IMR-90 (cell line): ENCODE measurements around the gene TP73. TPM values are rescaled to one million over a fixed set of nuclear protein-coding genes. Genes with fewer than 3 reads are reported as not detected.
A peak's percentile ranks its signal among the peaks of the same experiment; 100 is the strongest.

ENCODE experiments used
- ATAC-seq: fragments of 200-7000 bp; cut with Tn5 transposase; 2 replicates; pipeline ENCODE4 v1.9.1; 2020; ENCODE audit warnings: low read depth, mild to moderate bottlenecking, moderate library complexity
- BruUV-seq: library from RNA; stranded (reverse); fragments of 400-500 nt; replicated peaks from 2 replicates; lab custom pipeline; 2021; lab: Mats Ljungman, UMichigan
- CTCF ChIA-PET: fragments of 300-600 bp; formaldehyde crosslinking; extraction: SDS; loops from one replicate; lab custom pipeline; 2021; ENCODE audit warnings: antibody characterized with exemption; lab: Yijun Ruan, JAX
- POLR2A ChIA-PET: fragments of 300-600 bp; sonication (Branson Sonifier 250); formaldehyde crosslinking; loops from one replicate; lab custom pipeline; 2022; ENCODE audit warnings: antibody characterized with exemption; ENCODE audit not compliant: unreplicated experiment; lab: Charles Lee
- DNase-seq: peaks from one replicate; pipeline ENCODE4 v3.0.0; 2013
- H2AFZ ChIP-seq: replicated peaks from 2 replicates; pipeline ENCODE3; 2013; ENCODE audit warnings: low read length, mild to moderate bottlenecking; ENCODE audit not compliant: poor library complexity
- H2AK5ac ChIP-seq: 2 replicates; pipeline ENCODE4 v1.6.1; 2013; ENCODE audit warnings: low read depth, low read length, inconsistent platforms
- H2AK9ac ChIP-seq: replicated peaks from 2 replicates; pipeline ENCODE3; 2013; ENCODE audit warnings: mild to moderate bottlenecking, low read depth, low read length, moderate library complexity; ENCODE audit not compliant: poor library complexity
- H2BK120ac ChIP-seq: 2 replicates; pipeline ENCODE4 v1.6.1; 2013; ENCODE audit warnings: low read depth, low read length, inconsistent platforms
- H2BK15ac ChIP-seq: 3 replicates; pipeline ENCODE4 v1.6.1; 2013; ENCODE audit warnings: low read depth, low read length, inconsistent platforms
- H2BK20ac ChIP-seq: 2 replicates; pipeline ENCODE4 v1.6.1; 2013; ENCODE audit warnings: low read depth, mild to moderate bottlenecking, inconsistent platforms, low read length, moderate library complexity
- H2BK5ac ChIP-seq: 2 replicates; pipeline ENCODE4 v1.6.1; 2013; ENCODE audit warnings: mild to moderate bottlenecking, low read depth, low read length, inconsistent platforms; ENCODE audit not compliant: poor library complexity, severe bottlenecking
- H3K14ac ChIP-seq: replicated peaks from 2 replicates; pipeline ENCODE4 v1.6.1; 2013; ENCODE audit warnings: low read depth, low read length, inconsistent platforms
- H3K18ac ChIP-seq: 2 replicates; pipeline ENCODE4 v1.6.1; 2013; ENCODE audit warnings: low read depth, low read length, control low read depth
- H3K23ac ChIP-seq: 2 replicates; pipeline ENCODE4 v1.6.1; 2013; ENCODE audit warnings: low read depth, low read length, inconsistent platforms
- H3K27ac ChIP-seq: 2 replicates; pipeline ENCODE4 v1.5.1; 2013; ENCODE audit warnings: mild to moderate bottlenecking, control low read depth, low read length; ENCODE audit not compliant: insufficient read depth
- H3K27me3 ChIP-seq: 2 replicates; pipeline ENCODE4 v1.6.1; 2013; ENCODE audit warnings: low read length; ENCODE audit not compliant: control insufficient read depth, insufficient read depth
- H3K36me3 ChIP-seq: 2 replicates; pipeline ENCODE4 v1.6.1; 2013; ENCODE audit warnings: low read length, mixed read lengths; ENCODE audit not compliant: control insufficient read depth, insufficient read depth
- H3K4ac ChIP-seq: 2 replicates; pipeline ENCODE4 v1.6.1; 2013; ENCODE audit warnings: low read depth, low read length, inconsistent platforms
- H3K4me1 ChIP-seq: 2 replicates; pipeline ENCODE4 v1.6.1; 2013; ENCODE audit warnings: low read length, mixed read lengths; ENCODE audit not compliant: control insufficient read depth, insufficient read depth
- H3K4me2 ChIP-seq: 2 replicates; pipeline ENCODE4 v1.6.1; 2013; ENCODE audit warnings: low read depth, mild to moderate bottlenecking, control low read depth, low read length, moderate library complexity
- H3K4me3 ChIP-seq: 2 replicates; pipeline ENCODE4 v1.5.1; 2013; ENCODE audit warnings: low read depth, mild to moderate bottlenecking, control low read depth, low read length, moderate library complexity; ENCODE audit not compliant: insufficient read depth
- H3K56ac ChIP-seq: 2 replicates; pipeline ENCODE4 v1.6.1; 2013; ENCODE audit warnings: low read length, inconsistent platforms; ENCODE audit not compliant: insufficient read depth; ENCODE audit errors: extremely low read depth
- H3K79me1 ChIP-seq, 2 experiments: 2 replicates each; pipeline ENCODE4 v1.6.1; 2013; ENCODE audit warnings: low read length in 2 of 2, inconsistent platforms in 1 of 2, low read depth in 1 of 2
- H3K9ac ChIP-seq: 2 replicates; pipeline ENCODE4 v1.6.1; 2013; ENCODE audit warnings: low read depth, low read length, control low read depth
- H3K9me1 ChIP-seq: 2 replicates; pipeline ENCODE4 v1.6.1; 2013; ENCODE audit warnings: low read length, inconsistent platforms; ENCODE audit not compliant: insufficient read depth
- H3K9me3 ChIP-seq: 2 replicates; pipeline ENCODE4 v1.6.1; 2013; ENCODE audit warnings: low read length; ENCODE audit not compliant: control insufficient read depth, insufficient read depth
- H4K20me1 ChIP-seq: 2 replicates; pipeline ENCODE4 v1.6.1; 2013; ENCODE audit warnings: low read length, inconsistent platforms; ENCODE audit not compliant: insufficient read depth
- H4K5ac ChIP-seq: 2 replicates; pipeline ENCODE4 v1.6.1; 2013; ENCODE audit warnings: mild to moderate bottlenecking, low read depth, low read length, control low read depth
- H4K8ac ChIP-seq, 2 experiments: 2 replicates each; pipeline ENCODE4 v1.6.1; 2013; ENCODE audit warnings: low read depth in 2 of 2, low read length in 2 of 2, control low read depth in 1 of 2, inconsistent platforms in 1 of 2
- H4K91ac ChIP-seq: 2 replicates; pipeline ENCODE4 v1.6.1; 2013; ENCODE audit warnings: low read depth, low read length, inconsistent platforms; ENCODE audit not compliant: insufficient read depth
- BHLHE40 ChIP-seq: fragments of 150-350 bp; IDR thresholded peaks from 2 replicates; pipeline ENCODE4 v1.6.1; 2016; ENCODE audit warnings: mild to moderate bottlenecking, low read depth, low read length
- CEBPB ChIP-seq: IDR thresholded peaks from 2 replicates; pipeline ENCODE4 v1.6.1; 2012; ENCODE audit warnings: low read depth, low read length, improper control_type of control experiment
- CHD1 ChIP-seq: IDR thresholded peaks from 2 replicates; pipeline ENCODE4 v1.6.1; 2012; ENCODE audit warnings: low read depth, low read length, improper control_type of control experiment
- CTCF ChIP-seq: conservative IDR thresholded peaks from 2 replicates; pipeline ENCODE4 v1.5.1; 2012; ENCODE audit warnings: mild to moderate bottlenecking, low read depth, low read length, improper control_type of control experiment
- FOS ChIP-seq: fragments of 150-350 bp; IDR thresholded peaks from 2 replicates; pipeline ENCODE4 v1.6.1; 2016; ENCODE audit warnings: low read depth, low read length
- MAFK ChIP-seq: IDR thresholded peaks from 2 replicates; pipeline ENCODE4 v1.6.1; 2012; ENCODE audit warnings: low read depth, low read length, improper control_type of control experiment
- MAZ ChIP-seq: IDR thresholded peaks from 2 replicates; pipeline ENCODE4 v1.6.1; 2012; ENCODE audit warnings: low read depth, mild to moderate bottlenecking, low read length, improper control_type of control experiment, moderate library complexity, borderline replicate concordance
- MXI1 ChIP-seq: IDR thresholded peaks from 2 replicates; pipeline ENCODE4 v1.6.1; 2012; ENCODE audit warnings: low read depth, mild to moderate bottlenecking, low read length, moderate library complexity, borderline replicate concordance
- NFE2L2 ChIP-seq: fragments of 150-350 bp; IDR thresholded peaks from 2 replicates; pipeline ENCODE4 v1.6.1; 2016; ENCODE audit warnings: low read depth, mild to moderate bottlenecking, low read length
- POLR2A ChIP-seq: IDR thresholded peaks from 2 replicates; pipeline ENCODE4 v1.6.1; 2012; ENCODE audit warnings: mild to moderate bottlenecking, low read depth, low read length
- RAD21 ChIP-seq: IDR thresholded peaks from 2 replicates; pipeline ENCODE4 v1.6.1; 2012; ENCODE audit warnings: low read length, improper control_type of control experiment
- RCOR1 ChIP-seq: IDR thresholded peaks from 2 replicates; pipeline ENCODE4 v1.6.1; 2012; ENCODE audit warnings: mild to moderate bottlenecking, low read length, improper control_type of control experiment; ENCODE audit not compliant: insufficient replicate concordance
- RFX5 ChIP-seq: IDR thresholded peaks from 2 replicates; pipeline ENCODE4 v1.8.0; 2012; ENCODE audit warnings: low read depth, mild to moderate bottlenecking, low read length, moderate library complexity
- SMC3 ChIP-seq: fragments of 150-350 bp; IDR thresholded peaks from 2 replicates; pipeline ENCODE4 v1.6.1; 2016; ENCODE audit warnings: low read depth, mild to moderate bottlenecking, antibody characterized with exemption, low read length, moderate library complexity
- WGBS, 2 experiments: methylation state at CpG; one replicate each; pipeline versions ENCODE4 v1.1.5 to v1.1.7; 2013; ENCODE audit warnings: missing lambda C conversion rate in 2 of 2; ENCODE audit not compliant: insufficient read length in 1 of 2; ENCODE audit errors: extremely low coverage in 2 of 2; 5-methylcytosine and 5-hydroxymethylcytosine counted together
- dilution Hi-C: fragments of 300-500 bp; cut with HindIII; formaldehyde crosslinking; loops from one replicate; pipeline ENCODE4 v1.14.3; 2018; ENCODE audit warnings: low sequenced_read_pairs; ENCODE audit not compliant: unreplicated experiment
- in situ Hi-C: fragments of 300-500 bp; cut with MboI; formaldehyde crosslinking; loops from 3 replicates; pipeline ENCODE4 v1.14.3; 2019; ENCODE audit warnings: low sequenced_read_pairs, inconsistent platforms, mixed read lengths
- intact Hi-C: fragments of 100-400 bp; cut with micrococcal nuclease; formaldehyde crosslinking; loops from 2 replicates; pipeline ENCODE4 v1.10.0; 2022
- polyA plus RNA-seq, 3 experiments: library from polyadenylated mRNA; depleted of rRNA; stranded (reverse); fragments of >200 nt; gene quantifications; 2 replicates each; pipeline ENCODE4 v1.2.3, GENCODE V29; 2012; ENCODE audit warnings: low replicate concordance in 1 of 3
- total RNA-seq: library from RNA; depleted of rRNA; stranded (reverse); fragments of >200 nt; gene quantifications from 2 replicates; pipeline ENCODE4 v1.2.3, GENCODE V29; 2012
- TF ChIP-seq, protein P1 (sequence below): fragments of 150-350 bp; IDR thresholded peaks from 2 replicates; pipeline ENCODE4 v1.6.1; 2017; ENCODE audit warnings: mild to moderate bottlenecking, antibody characterized with exemption, low read length, low read depth
- TF ChIP-seq, protein P2 (sequence below): fragments of 150-350 bp; IDR thresholded peaks from 2 replicates; pipeline ENCODE4 v1.6.1; 2016; ENCODE audit warnings: low read depth, mild to moderate bottlenecking, low read length, moderate library complexity, borderline replicate concordance

The TP73 gene
- total and polyA plus RNA-seq, 2 of the 4 experiments (the other 2 are of a cell fraction), result not detected

GRCh38 chr1:3714814-3715213 lies 62.5 kb downstream of the TP73 start:
- no peak for TF ChIP-seq RFX5
- no peak for TF ChIP-seq BHLHE40
- TF ChIP-seq NFE2L2, result no peak
- no peak for TF ChIP-seq SMC3
- TF ChIP-seq MAFK, result no peak
- no peak for TF ChIP-seq MAZ
- no peak for TF ChIP-seq MXI1
- no peak for TF ChIP-seq FOS
- no peak for TF ChIP-seq CTCF
- TF ChIP-seq RCOR1, result no peak
- no peak for TF ChIP-seq CHD1
- TF ChIP-seq POLR2A, result no peak
- TF ChIP-seq RAD21, result no peak
- TF ChIP-seq, protein P1, sequence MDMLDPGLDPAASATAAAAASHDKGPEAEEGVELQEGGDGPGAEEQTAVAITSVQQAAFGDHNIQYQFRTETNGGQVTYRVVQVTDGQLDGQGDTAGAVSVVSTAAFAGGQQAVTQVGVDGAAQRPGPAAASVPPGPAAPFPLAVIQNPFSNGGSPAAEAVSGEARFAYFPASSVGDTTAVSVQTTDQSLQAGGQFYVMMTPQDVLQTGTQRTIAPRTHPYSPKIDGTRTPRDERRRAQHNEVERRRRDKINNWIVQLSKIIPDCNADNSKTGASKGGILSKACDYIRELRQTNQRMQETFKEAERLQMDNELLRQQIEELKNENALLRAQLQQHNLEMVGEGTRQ, result no peak
- no peak for TF ChIP-seq CEBPB
- TF ChIP-seq, protein P2, sequence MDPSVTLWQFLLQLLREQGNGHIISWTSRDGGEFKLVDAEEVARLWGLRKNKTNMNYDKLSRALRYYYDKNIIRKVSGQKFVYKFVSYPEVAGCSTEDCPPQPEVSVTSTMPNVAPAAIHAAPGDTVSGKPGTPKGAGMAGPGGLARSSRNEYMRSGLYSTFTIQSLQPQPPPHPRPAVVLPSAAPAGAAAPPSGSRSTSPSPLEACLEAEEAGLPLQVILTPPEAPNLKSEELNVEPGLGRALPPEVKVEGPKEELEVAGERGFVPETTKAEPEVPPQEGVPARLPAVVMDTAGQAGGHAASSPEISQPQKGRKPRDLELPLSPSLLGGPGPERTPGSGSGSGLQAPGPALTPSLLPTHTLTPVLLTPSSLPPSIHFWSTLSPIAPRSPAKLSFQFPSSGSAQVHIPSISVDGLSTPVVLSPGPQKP, result no peak
- Histone ChIP-seq H3K9ac (no peak overlapping the region), H3K9me3 (no peaks in the 10 kb centered on the region), H2AK9ac (no peak overlapping the region), H2BK15ac (no peak overlapping the region), H3K4me2 (no peak overlapping the region), H4K91ac (no peak overlapping the region), H3K56ac (no peak overlapping the region), H3K14ac (no peak overlapping the region), H4K8ac (no peak overlapping the region), H2AFZ (no peak overlapping the region), H2BK5ac (no peak overlapping the region), H3K36me3 (no peaks in the 10 kb centered on the region), H2BK20ac (no peak overlapping the region), H2BK120ac (no peak overlapping the region), H3K4ac (no peak overlapping the region), H4K5ac (no peak overlapping the region), H3K9me1 (no peaks in the 10 kb centered on the region), H3K4me3 (no peak overlapping the region), H2AK5ac (no peak overlapping the region), H3K4me1 (no peaks in the 10 kb centered on the region), H3K18ac (no peak overlapping the region), H3K23ac (no peak overlapping the region), H3K27me3 (peaks cover 61% of the 10 kb centered on the region), H3K27ac (no peak overlapping the region), H4K20me1 (no peaks in the 10 kb centered on the region), H3K79me1 (no peaks in the 10 kb centered on the region)
- dilution Hi-C loops, result no loop called here
- no TSS peak for BruUV-seq
- WGBS, 2 experiments, result 48% methylated on average over 4 of the region's 10 CpGs; no CpG with 5 or more reads in 1 of the 2 experiments
- no peak for DNase-seq
- ChIA-PET POLR2A (no interaction called here), CTCF (interaction anchor here (1.3 kb wide), 1 partner anchor 10 kb away, joined by 10 read pairs; no protein-coding TSS in a partner anchor)
- intact Hi-C loops, result no loop called here
- 0 out of 2 replicates have a peak, but pooled peaks have one; percentile 18 for ATAC-seq
- in situ Hi-C loops, result no loop called here
